ENCODE results near the gene RFLNA.

Gene RFLNA

DNA sequence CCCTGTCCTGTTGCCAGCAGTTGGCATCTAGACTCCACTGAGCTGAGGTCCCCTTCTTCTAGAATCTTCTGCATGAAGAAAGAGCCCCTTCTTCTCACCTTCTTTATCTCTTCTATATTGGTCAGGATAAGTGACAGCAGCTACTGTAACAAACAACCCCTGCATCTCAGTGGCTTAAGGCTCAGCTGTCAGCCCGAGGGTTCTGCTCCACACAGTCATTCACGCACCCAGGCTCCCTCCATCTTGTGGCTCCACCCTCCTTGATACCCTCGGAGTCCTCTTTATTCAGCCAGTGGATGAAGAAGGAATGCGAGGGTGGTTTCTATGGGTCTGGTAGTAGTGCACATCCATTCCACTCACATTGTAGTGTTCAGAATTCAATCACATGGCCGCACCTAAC lies 10.5 kb upstream of the RFLNA start:
- FAIRE-seq (no peak), DNase-seq (ENCODE audit: insufficient read length) (no peak)
- TF ChIP-seq POLR2A (IDR thresholded peaks at IDR 0.05; ENCODE audit: low read depth, low read length) (no peak), TAF1 (IDR thresholded peaks at IDR 0.05; ENCODE audit: borderline replicate concordance, low read depth, low read length) (no peak), POLR2AphosphoS5 (IDR thresholded peaks at IDR 0.05; ENCODE audit: low read depth, low read length) (no peak)

DNA sequence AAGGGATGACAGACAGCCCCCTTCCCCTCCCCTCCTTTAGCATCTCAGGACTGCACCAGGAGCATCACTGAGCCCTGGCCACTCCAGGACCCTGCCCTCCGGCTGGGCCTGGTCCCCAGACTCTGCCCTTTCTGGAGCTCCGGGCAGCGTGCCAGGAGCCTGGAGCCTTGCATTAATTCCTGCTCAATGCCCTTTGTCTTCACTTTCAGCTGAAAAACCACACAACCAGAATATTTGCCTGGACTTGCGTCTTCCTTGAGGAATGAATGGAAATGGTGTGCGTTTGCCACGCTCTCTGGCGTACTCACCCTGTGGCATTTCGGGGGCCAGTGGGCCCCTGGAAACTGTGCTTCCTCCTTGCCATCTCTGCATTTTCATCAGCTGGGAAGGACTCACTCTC lies 8.5 kb upstream of the RFLNA start:
- FAIRE-seq (no peak), DNase-seq (ENCODE audit: insufficient read length) (no peak)
- TF ChIP-seq TAF1 (IDR thresholded peaks at IDR 0.05; ENCODE audit: borderline replicate concordance, low read depth, low read length): no peak
- TF ChIP-seq POLR2A (IDR thresholded peaks at IDR 0.05; ENCODE audit: low read depth, low read length): no peak

DNA sequence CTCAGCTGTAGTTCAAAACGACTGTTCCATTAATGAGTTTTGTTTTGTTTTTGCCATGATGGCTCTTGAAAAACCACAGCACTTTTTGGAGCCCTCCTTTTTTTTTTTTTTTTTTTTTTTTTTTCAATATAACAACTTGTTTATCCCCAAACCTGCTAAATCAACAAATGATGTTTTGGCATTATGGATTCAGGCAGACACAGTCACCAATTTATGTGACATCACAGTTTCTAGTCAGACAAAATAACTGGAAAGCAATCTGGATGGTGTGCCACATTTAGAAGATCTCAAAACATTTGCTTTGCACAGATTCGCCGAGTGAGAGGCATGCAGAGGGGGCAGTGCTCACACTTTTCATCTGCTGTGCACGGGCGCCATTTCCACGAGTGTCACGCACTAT lies 7.9 kb upstream of the RFLNA start:
- TF ChIP-seq TAF1 (IDR thresholded peaks at IDR 0.05; ENCODE audit: borderline replicate concordance, low read depth, low read length) (no peak), POLR2AphosphoS5 (IDR thresholded peaks at IDR 0.05; ENCODE audit: low read depth, low read length) (no peak), POLR2A (IDR thresholded peaks at IDR 0.05; ENCODE audit: low read depth, low read length) (no peak)
- DNase-seq (ENCODE audit: insufficient read length) (no peak), FAIRE-seq (no peak)

DNA sequence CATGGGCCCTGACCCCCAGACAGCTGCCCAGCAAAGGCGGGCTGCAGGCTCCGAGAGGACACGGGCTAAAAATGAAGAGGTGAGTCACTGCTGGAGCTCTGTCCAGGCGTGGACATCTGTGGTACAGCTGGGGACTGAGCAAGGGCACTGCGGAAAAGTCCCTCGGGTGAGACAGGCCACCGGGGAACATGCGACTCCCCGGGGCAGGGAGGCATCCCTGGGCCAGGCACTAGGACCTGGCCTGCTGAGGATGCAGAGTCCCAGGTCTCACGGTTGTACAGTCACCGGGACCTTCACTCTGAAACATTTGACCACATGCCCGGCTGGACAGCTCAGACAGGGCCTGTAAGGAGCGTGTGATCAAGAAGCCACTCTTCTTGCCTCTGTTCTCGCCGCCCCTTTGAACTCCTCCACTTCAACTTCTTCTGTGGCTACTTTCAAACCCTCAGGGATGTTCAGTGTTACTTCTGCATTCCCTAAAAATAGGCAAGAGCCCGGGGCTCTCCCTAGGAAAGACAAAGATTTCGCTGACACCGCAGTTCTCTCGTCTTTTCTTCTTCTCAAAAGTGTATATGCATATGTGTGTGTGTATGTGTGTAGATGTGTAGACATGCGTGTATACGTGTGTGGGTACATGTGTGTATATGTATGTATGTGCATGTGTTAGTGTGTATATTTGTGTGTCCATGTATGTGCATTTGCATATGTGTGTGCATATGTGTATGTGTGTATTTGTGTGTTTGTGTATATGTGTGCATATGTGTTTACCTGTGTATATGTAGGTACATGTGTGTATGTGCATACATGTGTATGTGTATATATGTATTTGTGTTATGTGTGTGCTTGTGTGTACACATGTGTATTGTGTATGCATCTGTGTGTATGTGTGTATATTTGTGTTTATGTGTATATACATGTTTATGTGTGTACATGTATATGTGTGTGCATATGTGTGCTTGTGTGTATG lies 5.0 kb upstream of the RFLNA start:
- no peak for DNase-seq (ENCODE audit: insufficient read length)
- TF ChIP-seq TAF1 (IDR thresholded peaks at IDR 0.05; ENCODE audit: borderline replicate concordance, low read depth, low read length): no peak
- no peak for TF ChIP-seq POLR2AphosphoS5 (IDR thresholded peaks at IDR 0.05; ENCODE audit: low read depth, low read length)
- TF ChIP-seq POLR2A (IDR thresholded peaks at IDR 0.05; ENCODE audit: low read depth, low read length): no peak
- FAIRE-seq: no peak

DNA sequence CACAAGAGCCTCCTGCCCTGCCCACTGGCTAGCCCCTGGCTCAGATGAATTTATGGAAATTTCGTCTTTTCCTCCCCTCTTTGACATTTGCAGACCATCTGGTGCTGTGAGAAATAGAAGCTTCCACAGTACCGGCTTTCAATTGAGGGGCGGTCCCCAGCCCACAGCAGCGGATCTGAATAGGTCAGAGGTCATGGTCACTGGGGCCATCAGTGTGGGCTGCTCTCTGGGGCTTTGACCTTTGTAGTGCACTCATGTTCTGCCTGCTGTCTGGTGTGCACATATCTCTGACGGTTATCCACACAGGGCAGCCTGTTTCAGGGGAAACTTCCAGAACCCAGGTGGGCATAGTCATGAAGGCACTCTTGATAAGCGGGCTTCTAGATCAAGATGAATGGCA lies 2.5 kb upstream of the RFLNA start:
- no peak for FAIRE-seq
- no peak for DNase-seq (ENCODE audit: insufficient read length)
- TF ChIP-seq POLR2AphosphoS5 (IDR thresholded peaks at IDR 0.05; ENCODE audit: low read depth, low read length) (no peak), POLR2A (IDR thresholded peaks at IDR 0.05; ENCODE audit: low read depth, low read length) (no peak), TAF1 (IDR thresholded peaks at IDR 0.05; ENCODE audit: borderline replicate concordance, low read depth, low read length) (no peak)

DNA sequence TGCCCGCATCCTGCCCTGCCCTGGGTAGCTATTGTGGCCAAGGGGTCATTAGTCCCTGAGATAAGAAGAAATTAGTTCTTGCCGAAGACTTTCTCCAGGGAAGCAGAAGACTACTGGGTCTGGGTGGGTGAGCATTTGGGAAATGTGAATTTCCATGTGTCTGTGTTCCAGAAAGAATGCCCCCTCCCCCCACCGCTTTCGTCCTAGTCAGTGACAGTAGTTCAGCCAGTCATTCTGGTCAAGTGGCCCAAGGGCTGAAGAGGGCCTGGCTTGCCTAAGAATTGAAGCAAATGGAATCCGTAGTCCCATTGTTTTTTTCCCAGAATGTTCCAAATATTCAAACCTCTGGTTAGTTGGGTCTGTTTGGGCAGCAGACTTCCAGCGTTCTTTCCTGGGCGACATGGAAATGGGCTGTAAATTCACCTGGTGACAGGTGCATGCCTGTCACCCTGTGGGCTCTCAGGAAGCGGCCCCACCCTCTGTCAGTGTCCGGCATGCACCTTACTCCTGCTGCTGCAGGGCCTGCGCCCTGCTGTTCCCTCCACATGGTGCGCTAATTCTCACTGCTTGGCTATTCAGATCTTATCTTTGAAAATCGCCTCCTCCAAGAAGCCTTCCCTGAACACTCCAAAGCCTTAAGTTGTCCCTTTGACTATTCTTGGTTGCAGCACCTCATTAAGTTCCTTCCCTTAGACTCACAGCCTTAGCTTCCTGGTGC lies 1.4 kb upstream of the RFLNA start:
- FAIRE-seq (no peak), DNase-seq (ENCODE audit: insufficient read length) (no peak)
- no peak for TF ChIP-seq POLR2AphosphoS5 (IDR thresholded peaks at IDR 0.05; ENCODE audit: low read depth, low read length)
- TF ChIP-seq TAF1 (IDR thresholded peaks at IDR 0.05; ENCODE audit: borderline replicate concordance, low read depth, low read length): no peak
- TF ChIP-seq POLR2A (IDR thresholded peaks at IDR 0.05; ENCODE audit: low read depth, low read length): no peak

DNA sequence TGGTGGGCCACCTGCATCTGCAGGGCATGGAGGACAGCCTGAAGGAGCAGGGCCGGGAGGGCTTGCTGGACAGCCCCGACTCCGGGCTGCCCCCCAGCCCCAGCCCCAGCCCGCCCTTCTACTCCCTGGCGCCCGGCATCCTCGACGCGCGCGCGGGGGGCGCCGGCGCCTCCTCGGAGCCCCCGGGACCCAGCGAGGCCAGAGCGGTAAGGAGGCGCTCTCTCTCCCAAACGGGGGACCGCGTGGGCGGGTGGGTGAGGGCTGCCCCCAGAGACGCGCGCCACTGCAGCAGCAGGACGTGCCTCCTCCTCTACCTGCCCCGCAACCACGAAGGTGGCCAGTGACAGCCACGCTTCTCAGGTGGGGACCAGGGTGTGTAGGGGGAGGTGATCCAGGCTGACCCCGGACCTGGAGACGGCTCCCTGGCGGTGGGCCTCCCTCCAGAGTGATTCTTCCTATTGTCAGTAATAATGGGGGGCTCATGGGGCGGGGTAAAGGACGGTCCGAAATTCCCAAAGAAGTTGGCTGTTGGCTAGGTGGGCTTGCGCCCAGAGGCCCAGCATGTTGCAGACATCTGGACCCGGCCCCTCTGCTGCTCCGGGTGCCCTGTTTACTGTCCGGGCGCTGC lies 652 bp downstream of the RFLNA start:
- TF ChIP-seq POLR2AphosphoS5 (IDR thresholded peaks at IDR 0.05; ENCODE audit: low read depth, low read length) (no peak), TAF1 (IDR thresholded peaks at IDR 0.05; ENCODE audit: borderline replicate concordance, low read depth, low read length) (no peak), POLR2A (IDR thresholded peaks at IDR 0.05; ENCODE audit: low read depth, low read length) (no peak)
- no peak for DNase-seq (ENCODE audit: insufficient read length)
- FAIRE-seq: no peak

DNA sequence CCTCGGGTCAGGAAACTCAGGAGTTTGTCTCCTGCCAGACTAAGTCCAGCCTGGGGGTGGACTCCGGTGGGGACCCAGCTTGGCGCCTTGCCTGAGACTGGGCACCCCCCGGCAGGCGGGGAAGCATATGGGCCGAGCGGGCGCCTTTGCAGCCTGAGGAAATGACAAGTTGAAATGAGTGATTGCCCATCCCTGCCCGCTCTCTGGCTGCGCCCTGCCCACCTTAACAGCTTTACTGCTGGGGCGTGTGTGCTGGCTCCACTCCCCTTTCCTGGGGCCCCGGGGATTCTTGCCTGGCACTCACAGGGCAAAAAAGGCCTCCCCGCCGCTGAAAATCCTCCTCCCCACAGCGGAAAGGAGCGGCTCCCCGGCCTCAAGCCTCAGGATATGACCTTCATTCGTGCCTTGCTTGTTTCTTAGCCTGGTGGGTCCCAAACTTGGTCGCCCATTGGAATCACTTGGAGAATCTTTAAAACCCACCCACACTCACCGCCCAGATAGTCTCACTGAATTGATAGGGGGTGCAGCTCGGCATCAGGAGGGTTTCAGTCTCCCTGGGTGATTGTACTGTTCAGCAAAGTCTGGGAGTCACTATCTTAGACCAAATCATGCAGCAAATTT lies 1.5 kb downstream of the RFLNA start:
- no peak for DNase-seq (ENCODE audit: insufficient read length)
- no peak for TF ChIP-seq POLR2A (IDR thresholded peaks at IDR 0.05; ENCODE audit: low read depth, low read length)
- no peak for FAIRE-seq

DNA sequence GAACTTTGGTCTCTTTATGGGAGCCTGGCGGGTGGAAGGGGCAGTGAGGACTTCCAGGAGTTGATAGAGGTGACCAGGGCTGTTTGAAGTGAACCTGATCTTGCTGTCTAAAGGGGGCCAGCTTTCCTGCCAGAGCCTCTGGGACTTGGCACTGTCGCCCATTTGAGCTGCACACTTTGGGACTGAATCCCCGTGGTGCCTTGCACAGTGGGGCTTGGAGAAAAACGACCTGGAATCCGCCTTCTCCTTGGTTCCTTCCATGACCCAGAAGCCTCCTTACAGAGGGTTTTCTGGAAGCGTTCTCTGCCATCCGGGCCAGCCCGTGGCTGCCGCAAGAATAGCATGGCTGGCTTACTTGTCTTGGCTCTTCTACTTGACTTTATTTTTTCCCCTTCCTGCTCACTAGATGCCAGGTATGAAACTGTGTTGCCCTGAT lies 2.0 kb downstream of the RFLNA start:
- TF ChIP-seq POLR2A (IDR thresholded peaks at IDR 0.05; ENCODE audit: low read depth, low read length): no peak
- no peak for TF ChIP-seq POLR2AphosphoS5 (IDR thresholded peaks at IDR 0.05; ENCODE audit: low read depth, low read length)
- no peak for TF ChIP-seq TAF1 (IDR thresholded peaks at IDR 0.05; ENCODE audit: borderline replicate concordance, low read depth, low read length)
- FAIRE-seq (no peak), DNase-seq (ENCODE audit: insufficient read length) (no peak)

DNA sequence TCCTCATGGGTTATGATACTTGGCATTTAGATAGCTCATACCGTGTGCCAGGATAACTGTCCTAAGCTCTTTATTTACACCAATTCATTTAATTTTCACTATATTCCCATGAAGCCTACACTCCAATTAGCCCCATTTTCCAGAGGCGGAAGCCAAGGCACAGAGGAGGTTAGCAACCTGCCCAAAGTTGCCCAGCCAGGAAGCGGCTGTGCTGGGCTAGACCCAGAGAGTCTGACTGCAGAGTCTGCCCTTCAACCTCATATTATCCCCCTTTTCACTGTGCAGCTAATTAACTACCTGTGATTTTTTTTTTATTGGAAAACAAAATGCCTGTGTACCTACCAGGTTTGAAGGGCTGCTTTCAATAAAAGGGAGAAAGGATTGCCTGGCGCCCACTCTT lies 2.5 kb downstream of the RFLNA start:
- FAIRE-seq: no peak
- no peak for DNase-seq (ENCODE audit: insufficient read length)
- TF ChIP-seq TAF1 (IDR thresholded peaks at IDR 0.05; ENCODE audit: borderline replicate concordance, low read depth, low read length) (no peak), POLR2A (IDR thresholded peaks at IDR 0.05; ENCODE audit: low read depth, low read length) (no peak), POLR2AphosphoS5 (IDR thresholded peaks at IDR 0.05; ENCODE audit: low read depth, low read length) (no peak)

DNA sequence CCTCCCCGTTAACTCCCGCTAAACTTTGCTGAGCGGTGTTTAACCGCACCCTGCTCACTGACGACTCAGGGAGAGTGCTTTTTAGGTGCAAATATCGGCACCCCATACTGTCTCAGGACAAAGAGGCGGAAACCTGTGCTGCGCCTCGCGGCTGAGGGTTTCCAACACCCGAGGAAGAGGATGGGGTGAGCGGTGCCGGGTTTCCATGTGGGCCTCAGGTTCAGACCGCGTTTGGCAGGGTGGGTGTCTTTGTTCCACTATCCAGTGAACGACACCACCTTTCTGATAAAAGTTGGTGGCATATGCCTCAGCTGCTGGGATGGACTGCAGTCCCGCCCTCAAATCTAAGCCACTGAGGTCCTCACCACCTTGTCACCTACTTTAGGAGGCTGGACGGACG lies 3.0 kb downstream of the RFLNA start:
- TF ChIP-seq POLR2A (IDR thresholded peaks at IDR 0.05; ENCODE audit: low read depth, low read length): no peak
- FAIRE-seq (no peak), DNase-seq (ENCODE audit: insufficient read length) (no peak)

Measured in GM12892 (cell line).